Muscle layer of colon (tissue), 2 donors: ENCODE results near the gene SYT1.

Experiments used
- H3K27ac ChIP-seq: one replicate; pipeline ENCODE4 v1.7.0; 2013; ENCODE audit warnings: low read depth, mild to moderate bottlenecking, low read length, moderate library complexity
- H3K27me3 ChIP-seq, 2 donors: one replicate each; pipeline ENCODE4 v1.7.0; 2013; ENCODE audit warnings: low read length in 2 of 2, mild to moderate bottlenecking in 2 of 2; ENCODE audit not compliant: insufficient read depth in 2 of 2, control insufficient read depth in 1 of 2
- H3K36me3 ChIP-seq: one replicate; pipeline ENCODE4 v1.7.0; 2013; ENCODE audit warnings: mild to moderate bottlenecking, low read length; ENCODE audit not compliant: insufficient read depth
- H3K4me1 ChIP-seq: one replicate; pipeline ENCODE4 v1.7.0; 2013; ENCODE audit warnings: mild to moderate bottlenecking, low read length; ENCODE audit not compliant: insufficient read depth
- H3K4me3 ChIP-seq, 2 donors: one replicate each; pipeline ENCODE4 v1.7.0; 2013; ENCODE audit warnings: low read length in 2 of 2, low read depth in 1 of 2, mild to moderate bottlenecking in 1 of 2, moderate library complexity in 1 of 2
- H3K9ac ChIP-seq: one replicate; pipeline ENCODE4 v1.7.0; 2013; ENCODE audit warnings: low read length
- H3K9me3 ChIP-seq: one replicate; pipeline ENCODE4 v1.7.0; 2013; ENCODE audit warnings: mild to moderate bottlenecking, low read length
- donor health status: abdominal sarcoma.
- donor health status: Adenocarcinoma of cecum.

Gene SYT1

DNA sequence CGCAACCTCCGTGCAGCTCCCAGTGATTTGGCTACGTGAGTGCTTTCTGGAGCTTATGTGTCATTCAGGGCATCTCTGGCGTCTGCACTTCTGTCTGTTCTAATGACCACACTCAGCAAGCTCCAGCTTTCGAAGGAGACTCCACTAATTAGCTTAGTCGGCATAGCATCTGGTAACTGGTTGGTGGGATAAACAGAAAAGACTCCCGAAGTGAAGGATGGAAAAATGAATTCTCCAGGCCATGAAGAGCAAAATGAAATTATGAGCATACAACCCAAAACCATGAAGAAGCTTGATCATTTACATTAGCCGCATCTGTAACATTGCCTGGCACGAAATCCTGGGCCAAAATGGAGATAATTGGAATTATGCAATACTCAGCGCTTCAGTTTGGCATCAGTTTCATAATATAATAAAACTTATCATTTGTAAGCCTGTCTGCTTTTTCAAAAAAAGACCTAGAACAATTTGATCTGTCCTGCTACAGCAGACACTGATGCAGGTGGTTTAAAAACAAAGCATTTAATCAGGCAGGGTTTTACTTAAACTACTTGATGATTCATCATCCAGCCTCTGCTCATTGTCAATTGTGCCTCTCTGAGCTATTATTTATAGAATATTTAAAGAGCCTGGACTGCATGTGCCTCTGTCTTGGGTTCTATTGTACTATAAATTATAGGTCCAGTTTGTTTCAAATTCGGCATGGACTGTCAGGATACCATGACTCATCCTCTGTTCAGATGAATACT lies 87.4 kb downstream of the SYT1 start:
- Histone ChIP-seq H3K4me1 (peaks cover 4% of the 10 kb centered on the region), H3K27ac (no peak overlapping the region), H3K27me3 (no peaks in the 10 kb centered on the region), H3K9ac (no peak overlapping the region), H3K36me3 (no peaks in the 10 kb centered on the region), H3K4me3 (no peak overlapping the region), H3K9me3 (no peaks in the 10 kb centered on the region)

DNA sequence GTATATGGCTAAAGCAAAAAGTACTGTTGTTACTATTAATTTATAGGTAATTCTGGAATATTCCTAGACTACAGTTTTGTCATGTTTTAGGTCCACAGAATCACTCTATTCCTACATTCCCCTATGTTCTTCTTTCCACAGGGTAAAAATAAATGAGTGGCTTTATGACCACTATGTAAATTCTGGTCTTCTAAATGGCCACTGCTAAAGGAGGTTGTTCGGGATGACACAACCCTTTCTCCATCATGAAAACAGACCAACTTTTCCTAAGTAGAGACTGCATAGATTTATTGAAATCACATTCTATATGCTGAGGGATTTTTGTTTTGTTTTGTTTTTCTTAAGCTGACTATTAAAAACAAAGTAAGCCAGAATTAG lies 88.0 kb downstream of the SYT1 start:
- no peaks in the 10 kb centered on the region for H3K27me3 ChIP-seq
- no peak overlapping the region for H3K27ac ChIP-seq

GRCh38 chr12:78958941-78959340 lies 94.4 kb downstream of the SYT1 start:
- Histone ChIP-seq H3K36me3 (no peaks in the 10 kb centered on the region), H3K27me3 (no peaks in the 10 kb centered on the region), H3K27ac (no peak overlapping the region), H3K4me1 (no peaks in the 10 kb centered on the region), H3K9ac (no peak overlapping the region), H3K4me3 (no peak overlapping the region), H3K9me3 (no peaks in the 10 kb centered on the region)

More for the DNA sequence above, 88.0 kb downstream of the SYT1 start:
- no peak overlapping the region for H3K9ac ChIP-seq
- no peaks in the 10 kb centered on the region for H3K9me3 ChIP-seq
- peaks cover 4% of the 10 kb centered on the region for H3K4me1 ChIP-seq
- H3K4me3 ChIP-seq = no peak overlapping the region
- H3K36me3 ChIP-seq = no peaks in the 10 kb centered on the region

DNA sequence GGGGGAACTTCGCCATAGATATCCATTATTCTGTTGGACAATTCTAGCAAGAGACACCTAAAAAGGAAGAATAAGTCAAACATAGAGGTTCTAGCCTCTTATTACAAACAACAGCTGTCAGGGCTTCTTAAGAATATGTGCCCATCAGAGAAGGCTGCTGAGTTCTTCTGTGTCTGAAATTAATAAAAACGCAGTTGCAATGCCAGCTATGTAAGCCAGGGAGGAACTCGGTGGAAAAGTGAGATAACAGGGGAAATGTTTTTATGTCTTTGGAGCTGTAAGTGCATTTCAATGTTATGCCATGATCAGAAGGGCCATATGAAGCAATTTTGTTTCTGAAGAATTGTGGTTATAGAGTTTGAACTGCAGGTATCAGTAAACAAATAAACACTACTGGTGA lies 95.0 kb downstream of the SYT1 start:
- H3K27me3 ChIP-seq = no peaks in the 10 kb centered on the region
- H3K9me3 ChIP-seq = no peaks in the 10 kb centered on the region
- H3K27ac ChIP-seq = no peak overlapping the region
- H3K36me3 ChIP-seq = no peaks in the 10 kb centered on the region
- no peak overlapping the region for H3K4me3 ChIP-seq
- H3K4me1 ChIP-seq = no peaks in the 10 kb centered on the region
- no peak overlapping the region for H3K9ac ChIP-seq

DNA sequence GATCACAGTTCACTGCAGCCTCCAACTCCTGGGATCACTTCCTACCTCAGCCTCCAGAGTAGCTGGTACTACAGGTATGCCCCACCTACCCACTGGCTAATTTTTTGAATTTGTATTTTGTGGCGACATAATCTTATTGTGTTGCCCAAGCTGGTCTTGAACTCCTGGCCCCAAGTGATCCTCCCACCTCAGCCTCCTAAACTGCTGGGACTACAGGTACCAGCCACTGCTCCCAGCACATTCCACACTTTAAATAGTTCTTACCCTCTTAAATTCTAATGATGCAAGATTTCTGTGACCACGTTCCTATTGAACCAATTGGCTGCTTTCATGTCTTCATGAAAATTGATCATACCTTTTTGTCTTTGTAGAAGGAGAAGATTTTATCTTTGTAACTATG lies 96.6 kb downstream of the SYT1 start:
- no peaks in the 10 kb centered on the region for H3K9me3 ChIP-seq
- no peaks in the 10 kb centered on the region for H3K4me1 ChIP-seq
- H3K4me3 ChIP-seq = no peak overlapping the region
- no peak overlapping the region for H3K27ac ChIP-seq
- H3K36me3 ChIP-seq = no peaks in the 10 kb centered on the region
- H3K27me3 ChIP-seq = no peaks in the 10 kb centered on the region
- no peak overlapping the region for H3K9ac ChIP-seq

DNA sequence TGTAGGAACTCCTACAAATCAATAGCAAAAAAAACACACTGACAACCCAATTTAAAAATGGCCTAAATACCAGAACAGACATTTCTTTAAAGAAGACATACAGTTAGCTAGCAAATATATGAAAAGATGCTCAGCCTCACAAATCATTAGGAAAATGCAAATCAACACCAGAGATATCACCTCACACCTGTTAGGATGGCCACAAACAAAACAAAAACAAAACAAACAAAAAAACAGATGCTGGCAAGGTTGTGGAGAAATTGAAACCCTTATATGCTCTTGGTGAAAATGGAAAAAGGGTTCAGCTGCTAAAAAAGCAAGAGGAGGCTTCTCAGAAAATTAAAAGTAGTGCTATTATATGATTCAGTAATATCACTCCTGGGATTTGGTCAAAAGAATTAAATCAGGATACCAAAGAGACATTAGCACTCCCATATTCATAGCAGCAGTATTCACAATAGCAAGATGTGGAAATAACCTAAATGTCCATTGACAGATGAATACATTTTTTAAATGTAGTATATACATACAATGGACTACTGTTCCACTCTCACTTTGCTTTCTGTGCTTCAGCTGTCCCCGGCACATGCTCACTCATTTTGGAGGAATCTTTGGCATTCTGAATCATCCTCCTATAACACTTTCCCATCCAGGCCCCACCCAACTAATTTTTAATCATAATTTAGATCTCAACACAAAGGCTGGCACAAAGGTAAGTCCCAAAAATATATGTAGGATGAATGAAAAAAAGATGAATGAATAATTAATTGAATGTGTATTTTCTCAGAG lies 99.1 kb downstream of the SYT1 start:
- no peaks in the 10 kb centered on the region for H3K4me1 ChIP-seq
- H3K9me3 ChIP-seq = no peaks in the 10 kb centered on the region
- no peaks in the 10 kb centered on the region for H3K27me3 ChIP-seq
- H3K4me3 ChIP-seq = no peak overlapping the region
- no peak overlapping the region for H3K9ac ChIP-seq
- H3K27ac ChIP-seq = no peak overlapping the region
- no peaks in the 10 kb centered on the region for H3K36me3 ChIP-seq

DNA sequence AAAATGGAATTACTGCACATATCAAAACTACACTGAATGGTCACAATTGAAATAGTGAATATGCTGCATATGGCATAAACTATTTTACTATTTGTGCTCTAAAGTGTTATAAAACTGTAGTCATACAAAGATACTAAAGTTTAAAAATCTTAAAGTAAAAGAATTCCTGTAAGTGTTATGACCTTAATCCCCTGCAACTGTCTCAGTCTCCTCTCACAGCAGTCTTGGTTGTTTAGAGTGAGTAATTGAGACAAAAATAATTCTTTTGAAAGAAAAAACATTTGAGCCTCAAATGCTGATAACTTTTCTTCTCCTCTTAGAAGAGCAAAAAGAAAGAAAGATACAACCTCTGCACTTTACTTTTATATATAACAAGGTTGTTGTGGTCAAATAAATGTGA lies 99.9 kb downstream of the SYT1 start:
- no peak overlapping the region for H3K27ac ChIP-seq
- no peaks in the 10 kb centered on the region for H3K4me1 ChIP-seq
- no peak overlapping the region for H3K4me3 ChIP-seq
- H3K27me3 ChIP-seq = no peaks in the 10 kb centered on the region
- no peaks in the 10 kb centered on the region for H3K36me3 ChIP-seq
- no peak overlapping the region for H3K9ac ChIP-seq
- no peaks in the 10 kb centered on the region for H3K9me3 ChIP-seq

DNA sequence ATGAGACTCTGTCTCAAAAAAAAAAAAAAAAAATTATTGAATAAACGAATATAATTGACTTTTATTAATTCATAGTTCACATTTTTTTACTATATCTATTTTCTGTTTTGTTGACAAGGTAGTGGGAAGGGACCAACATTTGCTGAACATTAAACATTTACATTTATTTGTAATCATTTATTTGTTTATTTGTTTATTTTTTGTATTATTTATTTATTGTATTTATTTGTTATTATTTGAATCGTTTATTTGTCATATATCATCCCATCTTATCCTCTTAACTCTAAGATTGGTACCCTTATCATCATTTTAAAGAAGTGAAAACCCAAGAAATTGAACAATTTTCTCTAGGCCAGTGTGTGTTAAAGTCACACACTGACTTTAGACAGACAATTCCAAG lies 101.5 kb downstream of the SYT1 start:
- Histone ChIP-seq H3K36me3 (no peaks in the 10 kb centered on the region), H3K9ac (no peak overlapping the region), H3K4me3 (no peak overlapping the region), H3K27me3 (no peaks in the 10 kb centered on the region), H3K4me1 (no peaks in the 10 kb centered on the region), H3K27ac (no peak overlapping the region), H3K9me3 (no peaks in the 10 kb centered on the region)

- Histone ChIP-seq H3K4me3 (no peak overlapping the region), H3K27me3 (no peaks in the 10 kb centered on the region), H3K27ac (no peak overlapping the region), H3K9ac (no peak overlapping the region), H3K4me1 (no peaks in the 10 kb centered on the region), H3K9me3 (no peaks in the 10 kb centered on the region), H3K36me3 (no peaks in the 10 kb centered on the region)
Measured at GRCh38 chr12:78966926-78967325, 102.4 kb downstream of the SYT1 start.

DNA sequence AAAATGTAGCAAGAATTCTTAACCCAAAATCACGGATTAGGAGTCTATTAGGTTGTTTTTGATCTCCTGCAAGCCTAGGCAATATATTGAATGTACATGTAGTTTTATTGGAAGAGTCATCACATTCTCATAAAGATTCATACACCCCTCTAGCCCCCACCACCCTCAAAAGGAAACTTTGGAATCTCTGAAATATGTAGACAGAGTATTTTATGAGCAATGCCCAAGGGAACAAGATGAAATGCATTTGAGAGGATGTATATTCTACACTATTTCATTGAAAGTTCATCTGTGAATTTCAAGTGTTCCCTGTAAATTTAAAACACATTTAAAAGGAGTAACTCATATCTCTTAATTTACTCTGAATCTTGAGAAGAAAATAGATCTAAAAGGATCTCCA lies 103.7 kb downstream of the SYT1 start:
- no peak overlapping the region for H3K9ac ChIP-seq
- H3K4me3 ChIP-seq = no peak overlapping the region
- H3K4me1 ChIP-seq = no peaks in the 10 kb centered on the region
- no peaks in the 10 kb centered on the region for H3K9me3 ChIP-seq
- no peak overlapping the region for H3K27ac ChIP-seq
- H3K27me3 ChIP-seq = no peaks in the 10 kb centered on the region
- no peaks in the 10 kb centered on the region for H3K36me3 ChIP-seq

- Histone ChIP-seq H3K9me3 (no peaks in the 10 kb centered on the region), H3K27me3 (no peaks in the 10 kb centered on the region), H3K4me1 (no peaks in the 10 kb centered on the region), H3K9ac (no peak overlapping the region), H3K27ac (no peak overlapping the region), H3K4me3 (no peak overlapping the region), H3K36me3 (no peaks in the 10 kb centered on the region)
Measured at GRCh38 chr12:78970041-78970440, 105.5 kb downstream of the SYT1 start.
